ENCODE measurements around the gene ULK3. TPM values are rescaled to one million over a fixed set of nuclear protein-coding genes. Genes with fewer than 3 reads are reported as not detected.

ULK3 gene
- total and polyA plus RNA-seq, 10 of the 15 experiments (the other 5 are each of a cell fraction or from before 2014, with no cell fraction given), result 0.64 to 38.8 (median 27.1) TPM

- peaks cover 3% of the 10 kb centered on the region; the same call in 1 of the 2 replicates for H3K79me2 ChIP-seq (ENCODE audit: control insufficient read depth, insufficient read depth, low read length)
- H2AFZ ChIP-seq (ENCODE audit: control insufficient read depth, low read depth, low read length), result no peak overlapping the region
- RAD21 ChIA-PET (ENCODE audit: unreplicated experiment), result interaction anchor here (0.7 to 1.3 kb wide), 3 partner anchors 13 to 62 kb away, joined by 3 to 7 read pairs (median 3); partner anchors contain the start of gene FAM219B
- ATAC-seq (no peak), DNase-seq (ENCODE audit: low read depth, low spot score) (no peak), FAIRE-seq (no peak)
- SMC1A ChIA-PET (ENCODE audit: uncharacterized antibody, unreplicated experiment), result interaction anchor here (0.7 to 6.1 kb wide), 5 partner anchors 26 to 73 kb away, joined by 3 to 43 read pairs (median 6); no protein-coding TSS in a partner anchor
- H3K4me3 ChIP-seq, result no peak overlapping the region
- H3K9me3 ChIP-seq (replicated peaks; ENCODE audit: control insufficient read depth, insufficient read depth, low read length), result no peaks in the 10 kb centered on the region
- POLR2A ChIA-PET, result interaction anchor here (0.6 to 1.2 kb wide), 3 partner anchors 25 to 57 kb away, joined by 4 read pairs; no protein-coding TSS in a partner anchor
- peaks cover 16 to 23% of the 10 kb centered on the region in 2 experiments; a peak in 3 of 4 replicates for H3K36me3 ChIP-seq (ENCODE audit: control insufficient read depth in 2 of 2, insufficient read depth in 2 of 2, low read length in 1 of 2)
- in situ Hi-C loops (cut with MboI), result no loop called here
- WGBS (ENCODE audit: insufficient coverage, insufficient replicate concordance, low lambda C conversion rate, missing lambda C conversion rate), result 75% methylated on average over 12 of the region's 12 CpGs
- no peak overlapping the region for H3K4me2 ChIP-seq (ENCODE audit: control insufficient read depth, insufficient read depth)
- H4K20me1 ChIP-seq (ENCODE audit: control insufficient read depth, insufficient read depth), result no peaks in the 10 kb centered on the region
- CTCF ChIA-PET, result interaction anchor here (0.7 to 6.2 kb wide), 9 partner anchors 9 to 93 kb away, joined by 3 to 59 read pairs (median 3); partner anchors contain the start of gene COX5A
- no peak for TF ChIP-seq RELA (IDR thresholded peaks at IDR 0.05; ENCODE audit: borderline replicate concordance, partially characterized antibody)
- TF ChIP-seq CTCF (IDR thresholded peaks at IDR 0.05 in 2 of 3, conservative IDR thresholded peaks at IDR 0.05 in 1 of 3; ENCODE audit: control insufficient read depth in 2 of 3, extremely low read depth in 1 of 3, insufficient read depth in 1 of 3, low read depth in 3 of 3, low read length in 3 of 3), result no peak
- TF ChIP-seq HDAC6 (IDR thresholded peaks at IDR 0.05; ENCODE audit: unreplicated experiment), result no peak
- no peak for TF ChIP-seq ZBTB11 (CRISPR knock-in tag; IDR thresholded peaks at IDR 0.05)
- TF ChIP-seq POU2F2 (IDR thresholded peaks at IDR 0.05; ENCODE audit: borderline replicate concordance, low read depth, low read length), result no peak
- peaks cover 13% of the 10 kb centered on the region for H3K4me1 ChIP-seq (ENCODE audit: control insufficient read depth, insufficient read depth, low read length)
- intact Hi-C loops (cut with micrococcal nuclease; ENCODE audit: unreplicated experiment), result loop anchor here (5.0 kb wide), 2 partner anchors 42 to 58 kb away; no protein-coding TSS in a partner anchor
- no TSS peak for BruUV-seq (replicated peaks)
- H3K9ac ChIP-seq (ENCODE audit: control insufficient read depth, insufficient read depth, low read length), result no peak overlapping the region
- H3K27ac ChIP-seq (ENCODE audit: control insufficient read depth, insufficient read depth), result no peak overlapping the region
- no peaks in the 10 kb centered on the region for H3K27me3 ChIP-seq (replicated peaks in 1 of 2; ENCODE audit: control insufficient read depth in 2 of 2, insufficient read depth in 2 of 2, low read length in 1 of 2)
These were observed 1.6 kb upstream of the ULK3 start for GRCh38 chr15:74844319-74845207.

Measured in GM12878 (cell line).